Measurements from ENCODE around the gene OLAH.

- no peak for TF ChIP-seq CTCF (IDR thresholded peaks at IDR 0.05 in 8 of 11, conservative IDR thresholded peaks at IDR 0.05 in 3 of 11)
- no peak for TF ChIP-seq POLR2AphosphoS5 (IDR thresholded peaks at IDR 0.05)
- no peak for TF ChIP-seq POLR2A (IDR thresholded peaks at IDR 0.05)
Observed at GRCh38 chr10:15096661-15097010, 52.9 kb downstream of the OLAH start.

Measured in spleen (tissue), 7 donors.